Bronchial epithelial cell (primary cell): ENCODE results near the gene TMEM256. TPM values are rescaled to one million over a fixed set of nuclear protein-coding genes. Genes with fewer than 3 reads are reported as not detected.

ENCODE experiments used
- DNase-seq: peaks from one replicate; pipeline ENCODE4 v3.0.0-alpha.2; 2010; ENCODE audit warnings: low read depth
- FAIRE-seq: peaks from 2 replicates; lab custom pipeline; 2011; peaks lifted over from hg19 to GRCh38; lab: Jason Lieb, UNC
- H3K27me3 ChIP-seq: 2 replicates; pipeline ENCODE4 v1.5.1; 2011; ENCODE audit warnings: low read length; ENCODE audit not compliant: control insufficient read depth, insufficient read depth
- H3K36me3 ChIP-seq: 2 replicates; pipeline ENCODE4 v1.5.1; 2011; ENCODE audit warnings: low read length; ENCODE audit not compliant: control insufficient read depth, insufficient read depth
- H3K4me3 ChIP-seq: 2 replicates; pipeline ENCODE4 v1.5.1; 2011; ENCODE audit warnings: mild to moderate bottlenecking, low read depth, low read length, control low read depth
- CTCF ChIP-seq: IDR thresholded peaks from 2 replicates; pipeline ENCODE4 v1.5.1; 2011; ENCODE audit warnings: mild to moderate bottlenecking, moderate library complexity, low read length, control low read depth, inconsistent platforms; ENCODE audit not compliant: insufficient read depth, severe bottlenecking
- total RNA-seq: library from RNA; depleted of rRNA; stranded (reverse); fragments of >200 nt; gene quantifications from 2 replicates; pipeline ENCODE4 v1.2.1, GENCODE V29; 2014

Gene TMEM256
- total RNA-seq, 1 donor from 2014 or later, result 40.3 TPM

GRCh38 chr17:7396147-7396546 is 7.8 kb downstream of the TMEM256 start:
- Histone ChIP-seq H3K4me3 (no peak overlapping the region), H3K36me3 (peaks cover 11% of the 10 kb centered on the region), H3K27me3 (no peaks in the 10 kb centered on the region)
- DNase-seq (no peak), FAIRE-seq (no peak)
- TF ChIP-seq CTCF, result no peak

DNA sequence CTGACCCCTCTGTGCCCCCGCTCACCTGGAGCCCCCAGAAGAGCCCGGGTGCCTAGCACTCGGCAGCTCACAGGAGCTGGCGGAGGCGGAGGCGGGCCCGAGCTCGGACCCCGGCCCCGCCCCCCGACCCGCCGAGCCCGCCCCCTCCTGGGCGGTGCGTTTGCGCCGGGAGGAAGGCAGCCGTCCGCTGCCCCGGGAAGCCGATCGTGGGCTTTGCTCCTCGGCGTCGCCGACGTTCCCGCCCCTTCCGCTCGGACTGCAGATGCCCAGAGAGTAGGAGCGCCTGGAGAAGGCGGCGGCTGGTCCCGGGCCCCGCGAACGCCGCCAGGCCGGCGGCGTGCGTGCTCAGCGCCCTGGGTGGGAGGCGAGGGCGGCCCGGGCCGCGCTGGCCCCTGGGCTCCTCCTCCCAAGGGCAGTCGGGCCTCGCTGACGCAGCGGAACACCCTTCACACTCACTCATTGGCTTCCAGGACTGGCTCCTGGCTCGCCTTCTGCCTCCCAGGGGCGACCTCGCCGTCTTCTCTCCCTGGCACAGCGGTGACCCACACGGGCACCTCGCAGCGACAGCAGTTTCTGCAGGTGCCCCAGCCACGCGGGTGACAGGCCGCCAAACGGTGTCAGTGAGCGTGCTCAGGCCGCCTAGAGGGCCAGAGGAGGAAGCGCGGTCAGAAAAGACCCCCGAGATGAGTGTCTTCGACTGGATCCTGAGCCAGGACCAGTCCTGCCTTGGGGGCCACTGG is 9.3 kb downstream of the TMEM256 start, which contains the start of gene PLSCR3:
TSS of gene PLSCR3 (minus strand) at position 74 of the 740 bp plus-strand sequence. CDS start 415 bp downstream, outside the sequence.
- Histone ChIP-seq H3K27me3 (no peaks in the 10 kb centered on the region), H3K36me3 (peaks cover 22% of the 10 kb centered on the region), H3K4me3 (peak within 1 kb of the TSS; percentile 82)
- peak; percentile 53 for TF ChIP-seq CTCF
- FAIRE-seq (no peak), DNase-seq (peak; percentile 77)

- Histone ChIP-seq H3K36me3 (peaks cover 26% of the 10 kb centered on the region), H3K4me3 (peak overlapping the region; percentile 82), H3K27me3 (no peaks in the 10 kb centered on the region)
- DNase-seq (peak; percentile 44), FAIRE-seq (no peak)
- TF ChIP-seq CTCF, result no peak
These were observed 10.1 kb downstream of the TMEM256 start for GRCh38 chr17:7393613-7394451.

DNA sequence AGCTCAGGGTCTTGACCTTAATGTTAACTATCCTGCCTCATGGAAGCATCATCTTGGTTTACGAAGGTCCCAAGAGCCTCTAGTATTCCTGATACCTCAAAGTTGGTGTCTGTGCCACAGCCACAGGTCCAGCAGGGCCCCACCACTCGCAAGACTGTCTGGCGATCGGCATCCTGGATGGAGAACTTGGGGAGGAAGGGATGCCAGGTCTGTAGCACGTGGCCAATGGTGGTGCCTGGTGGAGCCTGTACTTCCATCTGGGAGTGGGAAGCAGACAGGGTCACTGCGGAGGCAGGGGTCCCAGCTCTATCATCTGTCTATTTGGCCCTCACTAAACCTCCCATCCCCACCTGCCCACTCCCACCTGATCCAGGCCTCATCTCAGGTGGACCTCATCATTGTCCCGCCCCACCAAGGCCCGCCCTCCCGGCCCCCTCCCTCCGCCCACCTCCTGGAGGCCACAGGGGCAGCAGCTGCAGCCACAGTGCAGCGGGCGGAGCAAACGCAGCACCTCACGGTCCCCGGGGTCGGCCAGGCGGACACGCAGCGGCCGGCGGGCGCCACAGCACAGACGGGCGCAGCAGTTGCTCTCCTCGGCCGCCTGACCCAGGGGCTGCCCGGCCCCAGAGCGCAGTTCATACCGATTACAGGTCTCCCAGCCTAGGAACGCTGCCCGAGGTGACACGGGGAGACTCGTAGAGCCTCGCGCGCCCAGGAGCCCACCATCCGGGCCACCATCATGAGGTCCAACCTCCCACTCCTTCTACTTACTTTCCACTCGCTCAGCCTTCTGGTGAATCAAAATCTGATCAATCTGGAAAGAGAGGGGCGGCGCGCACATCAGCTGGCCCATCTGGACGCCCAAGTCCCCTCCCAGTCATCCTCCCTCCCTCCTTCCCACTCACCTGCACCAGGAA is 10.9 kb downstream of the TMEM256 start:
- Histone ChIP-seq H3K4me3 (peak overlapping the region; percentile 82), H3K36me3 (peaks cover 32% of the 10 kb centered on the region), H3K27me3 (no peaks in the 10 kb centered on the region)
- TF ChIP-seq CTCF, result no peak
- DNase-seq, result no peak
- no peak for FAIRE-seq

- Histone ChIP-seq H3K27me3 (no peaks in the 10 kb centered on the region), H3K36me3 (peaks cover 38% of the 10 kb centered on the region), H3K4me3 (no peak overlapping the region)
- DNase-seq (no peak), FAIRE-seq (no peak)
- no peak for TF ChIP-seq CTCF
These were observed 12.6 kb downstream of the TMEM256 start for GRCh38 chr17:7391307-7391706.
